GM12865 (cell line): ENCODE data around the gene PTPRN2.

Source experiments
- DNase-seq: peaks from one replicate; pipeline ENCODE4 v3.0.0; 2010; ENCODE audit warnings: low read depth
- H3K4me3 ChIP-seq: 2 replicates; pipeline ENCODE4 v1.5.1; 2011; ENCODE audit warnings: mild to moderate bottlenecking, low read depth, low read length, control low read depth
- TF ChIP-seq, protein P1 (sequence below): IDR thresholded peaks from 2 replicates; pipeline ENCODE4 v1.5.1; 2011; ENCODE audit warnings: low read length, control low read depth, low read depth, inconsistent platforms; ENCODE audit not compliant: insufficient read depth; ENCODE audit errors: missing control alignments

The PTPRN2 gene

DNA sequence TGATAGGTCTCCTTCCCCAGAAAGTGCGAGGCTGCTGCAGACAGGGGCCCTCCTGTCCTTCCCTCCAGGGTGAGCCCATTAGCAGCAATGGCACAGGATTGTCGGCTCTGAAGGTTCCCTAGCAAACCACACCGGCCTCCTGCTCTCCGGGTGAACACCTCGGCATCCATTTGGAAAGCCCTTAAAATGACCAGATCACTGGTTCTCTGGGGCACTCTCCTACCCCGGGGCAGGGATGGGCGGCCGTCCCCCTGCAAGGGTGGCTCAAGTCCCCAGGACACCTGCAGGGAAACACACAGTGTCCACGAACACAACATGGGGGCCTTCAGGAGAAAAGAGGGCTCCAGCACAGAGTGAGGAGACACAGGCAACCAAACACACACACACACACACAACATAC, 459.1 kb downstream of the PTPRN2 start:
- H3K4me3 ChIP-seq, result no peak overlapping the region
- no peak for DNase-seq
- TF ChIP-seq, protein P1, sequence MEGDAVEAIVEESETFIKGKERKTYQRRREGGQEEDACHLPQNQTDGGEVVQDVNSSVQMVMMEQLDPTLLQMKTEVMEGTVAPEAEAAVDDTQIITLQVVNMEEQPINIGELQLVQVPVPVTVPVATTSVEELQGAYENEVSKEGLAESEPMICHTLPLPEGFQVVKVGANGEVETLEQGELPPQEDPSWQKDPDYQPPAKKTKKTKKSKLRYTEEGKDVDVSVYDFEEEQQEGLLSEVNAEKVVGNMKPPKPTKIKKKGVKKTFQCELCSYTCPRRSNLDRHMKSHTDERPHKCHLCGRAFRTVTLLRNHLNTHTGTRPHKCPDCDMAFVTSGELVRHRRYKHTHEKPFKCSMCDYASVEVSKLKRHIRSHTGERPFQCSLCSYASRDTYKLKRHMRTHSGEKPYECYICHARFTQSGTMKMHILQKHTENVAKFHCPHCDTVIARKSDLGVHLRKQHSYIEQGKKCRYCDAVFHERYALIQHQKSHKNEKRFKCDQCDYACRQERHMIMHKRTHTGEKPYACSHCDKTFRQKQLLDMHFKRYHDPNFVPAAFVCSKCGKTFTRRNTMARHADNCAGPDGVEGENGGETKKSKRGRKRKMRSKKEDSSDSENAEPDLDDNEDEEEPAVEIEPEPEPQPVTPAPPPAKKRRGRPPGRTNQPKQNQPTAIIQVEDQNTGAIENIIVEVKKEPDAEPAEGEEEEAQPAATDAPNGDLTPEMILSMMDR, result no peak

DNA sequence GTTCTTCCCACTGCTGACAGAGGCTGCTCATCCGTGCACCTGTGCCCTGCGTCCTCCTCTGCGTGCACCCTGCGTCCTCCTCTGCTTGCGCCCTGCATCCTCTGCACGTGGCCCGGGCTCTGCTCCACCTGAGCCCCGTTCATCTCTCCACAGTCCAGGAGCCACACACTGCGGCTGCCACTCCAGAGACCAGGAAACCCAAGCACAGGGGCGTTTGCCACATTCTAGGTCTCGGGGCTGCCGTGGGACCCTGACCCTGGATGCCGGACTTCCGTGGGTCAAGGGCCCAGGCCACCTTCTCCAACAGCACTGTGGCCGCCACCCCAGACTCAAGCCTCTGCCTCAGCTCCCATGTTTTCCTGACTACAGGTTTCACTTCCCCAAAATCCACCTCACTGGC, 460.4 kb downstream of the PTPRN2 start:
- no peak for DNase-seq
- TF ChIP-seq, protein P1, result no peak
- no peak overlapping the region for H3K4me3 ChIP-seq

DNA sequence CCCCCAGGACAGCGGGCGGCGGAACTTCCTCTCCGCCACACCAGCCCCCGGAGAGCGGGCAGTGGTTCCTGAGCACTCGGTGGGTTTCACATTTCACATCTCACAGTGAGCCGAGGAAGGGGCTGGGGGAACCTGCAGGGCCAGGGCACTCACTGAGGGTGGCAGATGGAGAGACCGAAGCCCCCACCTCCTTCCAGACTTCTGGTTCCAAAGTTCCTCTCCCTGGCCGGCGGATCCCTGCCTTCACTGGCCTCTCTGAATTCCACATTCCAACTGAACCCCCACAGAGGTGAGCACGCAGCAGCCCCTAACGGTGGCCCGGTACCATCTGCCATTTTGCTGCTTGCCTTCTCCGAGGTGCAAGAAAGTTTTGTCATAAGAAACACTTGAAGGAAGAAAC, 461.0 kb downstream of the PTPRN2 start:
- TF ChIP-seq, protein P1, result no peak
- H3K4me3 ChIP-seq, result no peak overlapping the region
- DNase-seq, result no peak

DNA sequence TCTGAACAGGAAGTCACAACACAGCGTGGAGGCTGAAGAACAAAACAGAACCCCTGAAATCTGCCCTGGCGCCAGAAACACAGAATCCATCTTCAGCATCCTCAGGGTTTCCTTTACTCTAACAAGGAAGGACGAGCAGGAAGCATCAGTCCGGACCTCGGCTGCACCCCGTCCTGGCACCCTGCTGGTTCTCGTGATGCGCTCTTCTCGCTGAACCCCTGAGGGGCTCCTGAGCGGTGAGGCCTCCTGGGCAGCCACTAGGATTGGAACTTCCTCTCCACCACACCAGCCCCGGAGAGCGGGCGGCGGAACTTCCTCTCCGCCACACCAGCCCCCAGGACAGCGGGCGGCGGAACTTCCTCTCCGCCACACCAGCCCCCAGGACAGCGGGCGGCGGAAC, 461.9 kb downstream of the PTPRN2 start:
- DNase-seq, result no peak
- TF ChIP-seq, protein P1, result no peak
- H3K4me3 ChIP-seq, result no peak overlapping the region

DNA sequence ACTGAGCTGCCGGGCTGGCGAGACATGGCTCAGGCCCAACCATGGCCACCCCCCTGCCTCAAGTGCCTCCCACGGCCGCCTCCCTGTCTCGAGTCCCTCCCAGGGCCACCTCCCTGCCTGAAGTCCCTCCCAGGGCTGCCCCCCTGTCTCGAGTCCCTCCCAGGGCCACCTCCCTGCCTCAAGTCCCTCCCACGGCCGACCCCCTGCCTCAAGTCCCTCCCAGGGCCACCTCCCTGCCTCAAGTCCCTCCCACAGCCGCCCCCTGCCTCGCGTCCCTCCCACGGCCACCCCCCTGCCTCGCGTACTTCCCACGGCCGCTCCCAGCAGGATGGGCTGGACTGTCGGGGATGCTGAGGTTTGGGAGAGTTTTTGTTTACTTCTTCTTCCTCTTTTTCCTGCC, 462.5 kb downstream of the PTPRN2 start:
- no peak for DNase-seq
- TF ChIP-seq, protein P1, result no peak
- no peak overlapping the region for H3K4me3 ChIP-seq

DNA sequence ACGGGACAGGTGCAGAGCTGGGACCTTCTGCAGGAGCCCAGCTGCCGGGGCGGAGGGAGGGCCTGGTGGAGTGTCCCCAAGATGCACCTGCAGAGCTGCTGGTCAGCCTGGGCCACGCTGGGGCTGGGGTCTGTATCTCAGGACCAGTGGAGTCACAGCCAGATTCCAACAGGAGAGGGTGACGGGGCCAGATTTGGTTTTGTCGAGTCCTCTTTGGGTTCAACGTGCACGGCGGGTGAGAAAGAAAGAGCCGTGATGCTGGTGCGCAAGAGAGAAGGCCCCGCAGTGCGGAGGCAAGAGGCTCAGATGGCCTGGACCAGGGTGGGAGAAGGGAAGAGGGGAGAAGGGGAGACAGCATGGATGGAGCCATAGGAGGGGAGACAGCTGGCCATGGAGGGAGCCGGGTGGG, 462.9 kb downstream of the PTPRN2 start:
- TF ChIP-seq, protein P1, result no peak
- no peak for DNase-seq
- no peak overlapping the region for H3K4me3 ChIP-seq

DNA sequence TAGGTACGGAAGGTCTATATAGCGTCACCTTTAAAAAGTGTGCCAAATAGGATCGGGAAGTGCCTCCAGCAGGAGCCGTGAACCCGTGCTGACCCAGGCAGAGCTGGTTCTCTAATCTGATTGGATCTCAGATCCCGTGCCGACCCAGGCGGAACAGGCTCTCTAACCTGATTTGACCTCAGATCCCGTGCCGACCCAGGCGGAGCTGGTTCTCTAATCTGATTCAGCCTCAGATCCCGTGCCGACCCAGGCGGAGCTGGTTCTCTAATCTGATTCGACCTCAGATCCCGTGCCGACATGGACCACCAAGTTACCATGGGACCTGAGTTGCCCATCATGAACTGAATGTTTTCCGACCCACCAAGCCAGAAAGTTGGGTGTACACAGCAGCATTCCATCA, 463.9 kb downstream of the PTPRN2 start:
- TF ChIP-seq, protein P1, result no peak
- H3K4me3 ChIP-seq, result no peak overlapping the region
- no peak for DNase-seq
